Dedifferentiated amniotic fluid mesenchymal stem cell (primary cell): ENCODE results near the gene CDKAL1.
"Not testable (repeated sequence)": the region's sequence is repeated elsewhere in the genome, so short reads cannot be mapped to it uniquely, and the experiment has no call there.

Experiments used
- DNase-seq: peaks from one replicate; pipeline ENCODE4 v3.0.0-alpha.2; 2016; ENCODE audit errors: extremely low spot score

The CDKAL1 gene

DNA sequence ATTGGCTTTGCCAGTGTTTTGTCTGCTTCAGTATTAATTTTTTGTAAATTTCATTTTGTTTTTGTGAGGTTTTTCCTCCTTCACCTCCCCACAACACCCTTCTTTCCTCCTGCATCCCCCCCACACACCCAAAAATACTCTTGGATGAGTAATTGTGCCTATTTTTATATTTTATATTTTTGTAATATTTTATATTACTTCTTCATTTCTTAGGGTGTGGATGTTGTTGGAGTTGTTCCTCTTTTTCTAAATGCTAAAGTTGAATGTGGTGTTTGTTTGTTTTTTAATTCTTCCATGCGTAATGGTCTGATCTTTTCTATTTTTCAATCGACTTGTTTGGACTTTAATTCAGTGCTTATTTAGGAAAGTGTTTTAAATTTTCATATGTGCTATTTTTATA is 638.8 kb downstream of the CDKAL1 start:
- DNase-seq, result no peak

- DNase-seq, result no peak
These were observed 639.4 kb downstream of the CDKAL1 start for GRCh38 chr6:21173678-21174077.

- no peak for DNase-seq
These were observed 641.9 kb downstream of the CDKAL1 start for GRCh38 chr6:21176197-21176596.

DNA sequence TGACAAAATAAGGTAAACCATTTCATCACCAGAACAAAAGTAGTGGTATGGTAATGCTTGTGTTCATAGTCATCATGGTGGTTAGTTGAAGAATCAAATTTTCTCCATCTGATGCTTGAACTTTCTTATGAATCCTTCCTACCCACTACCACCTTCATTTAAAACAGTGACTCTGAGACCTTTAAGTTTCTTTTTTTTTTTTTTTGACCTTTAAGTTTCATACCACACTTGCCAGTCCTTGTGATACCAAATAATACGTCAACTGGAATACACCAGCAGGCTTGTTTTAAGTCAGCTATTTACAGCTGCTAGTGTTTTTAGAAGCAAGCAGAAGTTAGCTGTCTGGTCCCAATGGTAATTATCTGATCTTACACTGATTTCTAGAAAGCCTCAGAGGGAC is 645.9 kb downstream of the CDKAL1 start:
- no peak for DNase-seq

GRCh38 chr6:21180800-21181337 is 646.6 kb downstream of the CDKAL1 start:
- DNase-seq, result no peak

GRCh38 chr6:21181866-21182265 is 647.6 kb downstream of the CDKAL1 start:
- DNase-seq, result no peak

DNA sequence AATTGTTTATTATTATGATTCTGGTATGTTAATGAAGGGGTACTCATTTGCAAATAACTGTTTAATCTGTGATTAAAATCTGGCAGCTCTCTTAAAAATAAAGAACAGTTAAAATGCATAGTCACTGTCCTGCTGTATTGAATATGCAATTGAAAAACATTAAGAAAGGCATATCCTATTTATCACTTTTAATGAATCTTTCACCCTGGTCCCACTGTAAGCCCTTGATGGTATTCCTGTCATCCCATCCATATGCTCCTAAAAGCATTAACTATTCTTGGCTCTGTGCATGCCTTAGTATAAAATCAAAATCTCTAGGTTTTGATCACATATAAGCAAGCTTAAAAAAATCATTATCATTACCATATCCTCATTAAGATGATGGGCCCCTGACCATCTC is 648.3 kb downstream of the CDKAL1 start:
- no peak for DNase-seq

DNA sequence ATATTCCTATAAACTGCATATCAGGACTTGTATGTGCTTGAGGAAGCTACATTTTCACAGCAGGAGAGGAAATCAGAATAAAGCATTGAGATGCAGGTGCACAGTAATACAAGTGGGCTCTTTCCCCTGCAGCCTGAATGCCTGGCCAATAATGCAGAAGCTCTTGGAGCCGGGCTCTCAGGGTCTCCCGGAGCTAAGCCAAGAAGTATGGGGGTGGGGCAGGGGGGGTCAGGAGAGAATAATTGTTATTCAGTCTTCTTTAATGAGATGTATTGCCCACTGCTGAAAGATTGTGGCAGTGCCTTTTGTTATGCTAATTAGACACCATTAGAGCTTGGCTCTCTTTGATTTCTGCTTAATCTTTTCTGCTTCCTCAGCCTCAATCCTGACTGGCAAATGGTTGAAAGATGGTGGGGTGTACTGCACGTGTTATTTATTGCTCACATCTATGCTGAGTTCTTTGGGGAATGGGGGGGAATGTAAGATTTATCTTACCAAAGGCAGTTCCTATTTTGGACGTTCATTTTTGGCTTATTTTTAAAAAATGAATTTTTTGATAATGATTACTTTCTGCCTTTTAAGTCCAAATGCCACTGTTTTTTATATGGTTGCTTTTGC is 651.7 kb downstream of the CDKAL1 start:
- DNase-seq, result no peak

- DNase-seq, result no peak
These were observed 652.3 kb downstream of the CDKAL1 start for GRCh38 chr6:21186479-21187055.

DNA sequence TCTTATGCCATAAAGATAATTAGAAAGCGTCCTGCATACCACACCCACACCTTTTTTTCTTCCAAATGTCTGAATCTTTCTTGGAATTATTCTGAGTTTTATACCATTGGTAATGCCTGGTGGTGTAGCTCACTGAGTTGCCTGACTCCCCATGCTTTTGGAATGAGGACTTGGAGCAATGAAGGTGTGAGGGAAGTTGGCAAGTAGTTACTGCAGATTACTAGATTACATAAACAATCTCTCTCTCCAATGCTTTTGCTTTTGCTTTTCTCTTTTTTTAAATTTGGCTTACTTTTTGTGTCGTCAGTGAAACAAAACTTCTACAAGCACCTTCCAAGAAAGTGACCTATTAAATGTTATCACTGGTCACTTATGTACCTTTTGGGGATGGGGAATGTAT is 653.2 kb downstream of the CDKAL1 start:
- DNase-seq, result no peak

DNA sequence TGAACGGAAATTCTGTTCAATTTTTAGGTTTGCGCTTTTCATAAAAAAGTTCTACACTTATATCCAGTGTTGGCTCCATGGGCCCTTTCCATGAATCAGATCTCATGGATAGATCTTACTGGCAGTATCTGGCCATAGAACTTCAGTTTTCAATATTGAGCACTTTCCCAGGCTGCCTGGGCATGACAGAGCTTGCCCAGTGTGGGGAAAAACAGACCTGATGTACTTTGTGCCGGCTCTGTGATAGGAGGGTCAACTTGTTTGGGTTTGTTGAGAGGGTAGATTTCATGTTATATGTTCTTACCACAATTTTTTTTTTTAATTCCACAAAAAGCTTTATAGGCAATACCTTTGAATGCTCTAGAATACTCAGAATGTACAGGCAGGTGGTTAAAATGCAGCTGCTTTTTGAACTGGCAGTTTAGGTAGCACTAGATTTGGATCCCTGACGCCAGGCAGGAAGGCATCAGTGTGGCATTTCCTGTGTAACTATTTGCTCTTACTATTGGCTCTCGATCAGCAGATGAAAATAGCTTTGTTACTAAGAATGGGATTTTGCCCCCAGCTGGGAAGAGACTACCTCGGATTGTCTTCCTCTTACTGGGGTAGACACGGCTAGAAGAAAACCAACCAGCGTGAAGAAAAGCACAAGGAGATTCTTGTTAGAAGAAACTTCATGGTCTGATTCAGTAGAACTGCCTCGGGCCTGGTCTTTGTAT is 654.4 kb downstream of the CDKAL1 start:
- DNase-seq, result no peak

DNA sequence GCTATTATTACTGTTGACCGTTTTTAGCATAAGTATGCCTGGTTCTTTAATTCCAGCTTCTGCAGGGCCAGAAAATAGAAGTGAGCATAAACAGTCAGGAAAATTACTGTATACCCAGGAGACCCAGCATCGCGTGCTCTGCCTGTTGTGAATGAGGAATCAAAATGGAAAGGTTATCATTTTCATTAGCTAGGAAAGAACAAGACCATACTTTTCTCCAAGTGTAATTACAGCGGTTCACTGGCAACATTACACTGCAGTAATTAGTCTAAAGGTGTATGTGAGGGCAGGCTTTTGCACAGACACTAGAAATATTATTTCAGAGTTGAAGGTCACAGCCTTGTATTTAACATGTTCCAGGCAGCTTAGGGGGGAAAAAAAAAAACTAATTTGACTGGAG is 655.5 kb downstream of the CDKAL1 start:
- DNase-seq, result no peak

- no peak for DNase-seq
These were observed 656.4 kb downstream of the CDKAL1 start for GRCh38 chr6:21190701-21191100.

DNA sequence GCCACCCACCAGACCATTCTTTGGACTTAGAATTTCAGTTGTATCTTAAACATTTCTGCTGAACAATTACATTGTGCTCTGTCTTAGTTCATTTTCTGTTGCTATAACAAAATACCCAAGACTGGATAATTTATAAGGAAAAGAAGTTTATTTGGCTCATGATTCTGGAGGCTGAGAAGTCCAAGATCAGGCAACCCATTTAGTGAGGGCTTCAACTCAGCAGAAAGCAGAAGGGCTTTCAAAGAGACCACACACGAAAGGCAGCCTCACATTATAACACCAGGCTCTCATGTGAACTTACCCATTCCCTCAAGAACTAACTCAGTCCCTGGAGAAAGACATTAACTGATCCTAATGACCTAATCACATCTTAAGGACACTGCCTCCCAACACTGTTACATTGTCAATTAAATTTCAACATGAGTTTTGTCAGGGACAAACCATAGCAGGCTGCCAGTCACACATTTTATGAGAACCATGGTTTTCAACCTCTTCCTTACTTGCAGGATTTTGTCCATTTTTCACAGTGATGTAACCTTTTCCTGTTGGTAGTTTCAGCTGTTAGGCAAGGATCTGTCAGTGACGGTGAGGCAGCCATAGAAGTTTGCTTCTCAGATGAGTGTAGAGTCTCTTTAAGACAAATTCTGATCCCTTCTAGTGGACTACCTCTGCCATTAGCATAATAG is 659.7 kb downstream of the CDKAL1 start:
- DNase-seq, result no peak

DNA sequence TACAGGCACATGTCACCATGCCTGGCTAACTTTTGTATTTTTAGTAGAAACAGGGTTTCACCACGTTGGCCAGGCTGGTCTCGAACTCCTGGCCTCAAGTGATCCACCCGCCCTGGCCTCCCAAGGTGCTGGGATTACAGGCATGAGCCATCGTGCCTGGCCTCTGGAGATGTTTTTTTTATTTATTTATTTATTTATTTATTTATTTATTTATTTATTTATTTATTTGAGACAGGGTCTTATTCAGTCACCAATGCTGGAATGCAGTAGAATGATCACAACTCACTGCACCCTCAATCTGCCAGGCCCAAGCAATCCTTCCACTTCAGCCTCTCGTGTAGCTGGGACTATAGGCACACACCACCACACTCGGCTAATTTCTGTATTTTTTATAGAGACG is 661.0 kb downstream of the CDKAL1 start:
- not testable (repeated sequence) for DNase-seq

DNA sequence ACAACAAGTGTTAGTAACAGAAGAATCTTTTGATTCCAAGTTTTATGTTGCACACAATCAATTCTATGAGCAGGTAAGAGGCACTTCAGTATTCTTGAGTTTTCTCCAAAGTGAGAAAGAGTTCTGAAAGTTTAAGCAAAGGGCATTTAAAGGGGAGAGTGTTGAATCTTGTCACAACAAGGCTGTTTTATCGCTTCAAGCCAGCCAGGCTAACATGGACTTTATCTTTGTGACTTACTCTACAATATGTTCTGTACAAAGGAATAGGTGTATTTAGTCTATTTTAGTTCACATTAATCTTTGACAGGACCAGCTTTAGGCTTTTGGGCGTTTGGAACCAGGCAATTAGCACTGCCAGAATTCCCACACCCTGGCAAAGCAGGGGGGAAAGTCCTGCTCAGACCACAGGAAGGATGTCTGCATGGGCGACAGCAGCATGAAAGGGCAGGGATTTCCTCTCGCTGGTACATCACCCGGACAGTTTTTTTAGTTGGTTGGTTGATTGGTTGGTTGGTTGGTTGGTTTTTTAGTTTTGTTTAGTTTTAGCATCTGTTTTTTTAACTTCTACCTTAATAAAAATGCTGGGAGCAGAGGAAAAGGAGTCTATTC is 663.9 kb downstream of the CDKAL1 start:
- no peak for DNase-seq

GRCh38 chr6:21199262-21199661 is 665.0 kb downstream of the CDKAL1 start:
- no peak for DNase-seq

GRCh38 chr6:21200134-21200870 is 666.0 kb downstream of the CDKAL1 start:
- DNase-seq, result no peak

DNA sequence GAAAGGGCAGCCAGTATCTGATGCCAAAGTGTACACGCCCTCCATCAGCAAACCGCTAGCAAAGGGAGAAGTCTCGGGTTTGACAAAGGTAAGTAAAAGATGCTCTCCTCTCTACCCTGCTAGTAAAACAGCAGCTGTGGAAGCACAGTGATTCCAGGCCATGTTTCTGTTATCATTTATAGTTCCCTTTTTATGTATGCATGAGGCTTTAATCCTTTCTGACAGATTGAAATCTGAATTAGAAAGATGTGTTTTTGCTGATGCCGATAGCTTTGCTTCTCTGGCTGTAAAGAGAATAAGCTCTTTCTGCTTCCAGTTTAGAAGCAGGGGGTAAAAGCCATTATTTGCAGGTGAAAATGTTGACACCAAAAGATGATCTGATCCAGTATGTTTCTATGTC is 666.9 kb downstream of the CDKAL1 start:
- DNase-seq, result no peak

GRCh38 chr6:21201637-21202350 is 667.5 kb downstream of the CDKAL1 start:
- no peak for DNase-seq

GRCh38 chr6:21202521-21202920 is 668.3 kb downstream of the CDKAL1 start:
- DNase-seq, result no peak
